DMS114 treated with DMSO at 0.1 percent for 48 hours (cell line): ENCODE data around the gene PKD1.
"Not testable (repeated sequence)": the region's sequence is repeated elsewhere in the genome, so short reads cannot be mapped to it uniquely, and the experiment has no call there.

Source experiments
- DNase-seq: peaks from one replicate; lab custom pipeline; 2025; ENCODE audit not compliant: unreplicated experiment; lab: John Stamatoyannopoulos, UW

Gene PKD1

DNA sequence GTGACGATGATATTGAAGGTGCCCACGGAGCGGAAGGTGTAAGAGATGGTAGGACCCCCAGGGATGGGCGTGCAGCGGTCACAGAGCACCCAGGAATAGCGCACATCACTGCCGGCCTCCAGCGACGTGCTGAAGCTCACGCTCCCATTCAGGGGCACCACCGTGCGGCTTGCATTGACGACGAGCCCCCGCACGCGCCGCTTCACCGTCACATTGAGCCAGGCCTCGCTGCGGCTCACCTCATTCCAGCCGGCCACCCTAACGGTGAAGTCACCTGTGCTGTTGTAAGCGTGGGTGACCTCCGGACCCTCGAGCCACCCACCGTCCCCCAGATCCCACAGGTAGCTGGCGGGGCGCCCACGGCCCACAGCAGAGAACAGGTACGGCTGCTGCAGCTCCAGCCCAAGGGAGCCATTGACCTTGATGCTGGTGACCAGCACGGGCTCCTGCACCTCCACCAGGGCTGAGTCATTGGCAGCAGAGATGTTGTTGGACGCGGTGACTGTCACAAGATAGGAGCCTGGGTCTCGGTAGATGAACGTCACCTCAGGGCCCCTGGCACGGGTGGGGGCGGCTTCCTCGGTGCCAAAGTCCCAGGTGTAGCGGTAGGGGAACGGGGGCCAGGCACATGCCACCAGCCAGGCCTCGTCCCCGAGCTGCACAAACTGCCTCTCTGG, 25.2 kb downstream of the PKD1 start:
- DNase-seq, result not testable (repeated sequence)

DNA sequence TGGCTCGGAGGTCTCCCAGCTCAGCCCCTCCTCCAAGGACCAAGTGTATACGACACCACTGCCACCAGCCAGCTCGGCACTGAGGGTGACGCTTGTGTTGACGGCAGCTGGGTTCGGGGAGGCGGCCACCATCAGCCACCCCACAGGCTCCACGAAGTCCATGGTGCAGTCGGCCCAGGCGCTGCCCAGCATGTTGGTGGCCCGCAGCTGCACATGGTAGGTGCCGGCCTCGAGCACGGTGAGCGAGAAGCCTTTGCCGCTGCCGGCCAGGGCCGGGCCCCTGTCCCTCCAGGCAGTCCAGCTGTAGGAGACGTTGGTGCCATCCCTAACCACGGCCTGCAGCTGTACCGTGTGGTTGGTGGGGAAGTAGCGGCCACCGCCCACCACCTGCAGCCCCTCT, 25.8 kb downstream of the PKD1 start:
- DNase-seq, result not testable (repeated sequence)

DNA sequence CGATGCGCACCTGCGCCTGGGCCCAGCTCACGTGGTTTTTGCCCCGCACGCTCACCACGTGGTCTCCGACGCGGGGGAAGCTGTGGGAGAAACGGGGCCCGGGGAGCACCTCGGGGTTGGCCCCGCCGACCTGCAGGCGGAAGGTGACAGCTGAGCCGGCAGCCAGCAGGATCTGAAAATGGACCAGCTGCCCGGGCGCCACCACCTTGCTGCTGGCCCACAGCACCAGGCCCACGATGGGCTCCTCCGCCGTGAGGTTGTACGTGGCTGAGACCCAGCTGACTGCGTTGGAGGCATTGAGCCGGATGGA, 26.5 kb downstream of the PKD1 start:
- not testable (repeated sequence) for DNase-seq

DNA sequence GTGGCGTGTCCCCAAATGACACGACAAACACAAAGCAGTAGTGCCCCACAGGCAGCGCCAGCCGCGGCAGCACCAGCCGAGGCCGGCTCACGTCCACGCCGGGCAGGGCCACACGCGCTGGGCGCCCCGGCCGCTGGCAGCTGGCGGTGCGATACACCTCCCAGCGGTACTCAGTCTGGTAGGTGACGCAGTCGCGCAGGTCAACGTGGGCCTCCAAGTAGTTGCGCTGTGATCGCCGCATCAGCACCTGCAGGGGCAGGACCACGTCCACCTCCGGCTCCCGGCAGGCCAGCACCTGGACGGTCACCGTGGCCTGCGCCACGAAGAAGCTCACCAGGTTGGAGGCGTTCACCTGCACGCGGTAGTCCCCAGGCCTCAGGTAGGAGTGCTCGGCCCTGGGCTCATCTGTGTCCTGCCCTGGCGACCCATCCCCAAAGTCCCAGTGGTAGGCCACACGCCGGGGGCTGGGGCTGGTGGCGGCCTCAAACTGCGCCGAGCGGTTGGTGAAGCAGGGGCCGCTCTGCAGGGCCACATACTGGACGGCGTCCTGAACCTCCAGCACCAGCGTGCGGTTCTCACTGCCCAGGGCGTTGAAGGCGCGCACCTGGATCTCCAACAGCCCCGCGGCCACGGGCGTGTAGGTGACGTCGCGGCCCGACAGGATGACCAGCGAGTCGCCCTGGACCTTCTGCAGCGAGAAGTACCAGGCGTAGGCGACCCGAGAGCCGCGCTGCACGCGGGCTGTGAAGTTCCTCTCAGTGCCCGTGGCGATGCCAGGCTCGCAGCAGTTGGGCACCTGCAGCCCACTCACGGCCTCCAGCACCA, 27.0 kb downstream of the PKD1 start:
- DNase-seq, result not testable (repeated sequence)

DNA sequence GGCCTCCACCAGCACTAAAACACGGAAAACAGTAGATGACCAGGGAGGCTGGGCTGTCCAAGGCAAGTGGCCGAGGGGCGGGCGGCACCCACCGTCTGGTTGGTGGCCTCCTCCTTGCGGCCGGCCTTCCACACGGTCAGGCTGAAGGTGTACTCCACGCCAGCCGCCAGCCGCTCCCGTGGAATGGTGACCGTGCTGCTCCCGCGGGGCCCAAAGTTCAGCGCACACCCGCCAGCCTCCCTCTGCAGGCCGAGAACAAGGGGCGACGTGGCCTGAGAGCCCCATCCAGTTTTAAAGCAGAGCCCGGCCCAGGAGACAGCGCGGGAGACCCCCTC, 27.9 kb downstream of the PKD1 start:
- DNase-seq, result not testable (repeated sequence)

DNA sequence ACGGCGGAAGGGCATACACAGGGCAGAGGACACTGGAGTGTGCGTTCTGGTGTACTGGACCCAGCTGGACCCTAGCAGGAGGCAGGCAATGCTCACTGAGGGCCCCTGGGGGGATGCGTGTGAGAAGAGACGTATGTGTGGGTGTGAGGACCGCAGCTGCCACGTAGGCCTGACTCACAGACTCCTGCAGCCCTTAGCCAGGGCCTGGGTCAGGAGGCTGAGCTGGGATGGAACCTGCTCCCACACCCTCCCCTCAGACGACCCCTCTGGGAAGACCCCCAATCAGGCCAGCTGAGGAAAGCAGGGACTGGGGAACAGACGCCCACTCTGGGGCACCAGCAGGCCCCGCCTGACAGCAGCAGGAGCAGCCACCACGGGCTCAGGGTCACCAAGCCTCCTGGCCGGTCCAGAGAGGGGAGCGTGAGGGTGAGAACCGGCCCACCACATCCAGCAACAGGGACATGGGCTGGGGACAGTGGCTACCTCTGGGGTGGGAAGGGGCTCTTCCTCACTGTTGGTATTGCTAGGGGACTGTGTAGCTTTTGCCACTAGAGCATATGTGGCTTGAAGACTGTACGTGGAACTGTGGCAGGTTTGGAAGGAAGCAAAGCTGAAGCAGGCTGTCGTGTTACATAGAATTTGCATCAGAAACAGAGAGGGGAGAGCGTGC, 28.4 kb downstream of the PKD1 start:
- not testable (repeated sequence) for DNase-seq

DNA sequence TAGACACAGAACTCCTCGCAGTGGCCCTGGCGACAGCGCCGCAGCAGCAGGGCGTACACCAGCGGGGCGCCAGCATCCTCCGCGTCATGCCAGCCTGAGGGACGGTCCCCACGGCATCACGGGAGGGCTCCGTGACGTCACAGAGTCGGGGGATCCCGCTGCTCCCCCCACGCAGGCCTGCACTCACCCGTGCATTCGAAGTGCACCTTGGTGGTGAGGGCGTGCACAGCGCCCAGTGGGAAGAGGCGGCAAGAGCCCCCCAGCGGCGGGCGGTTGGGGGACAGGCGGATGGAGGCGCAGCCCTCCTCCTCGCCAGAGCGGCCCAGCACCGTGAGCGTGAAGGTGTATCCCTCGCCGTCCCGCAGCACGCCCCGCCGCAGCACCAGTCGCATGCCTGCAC, 29.5 kb downstream of the PKD1 start:
- not testable (repeated sequence) for DNase-seq

DNA sequence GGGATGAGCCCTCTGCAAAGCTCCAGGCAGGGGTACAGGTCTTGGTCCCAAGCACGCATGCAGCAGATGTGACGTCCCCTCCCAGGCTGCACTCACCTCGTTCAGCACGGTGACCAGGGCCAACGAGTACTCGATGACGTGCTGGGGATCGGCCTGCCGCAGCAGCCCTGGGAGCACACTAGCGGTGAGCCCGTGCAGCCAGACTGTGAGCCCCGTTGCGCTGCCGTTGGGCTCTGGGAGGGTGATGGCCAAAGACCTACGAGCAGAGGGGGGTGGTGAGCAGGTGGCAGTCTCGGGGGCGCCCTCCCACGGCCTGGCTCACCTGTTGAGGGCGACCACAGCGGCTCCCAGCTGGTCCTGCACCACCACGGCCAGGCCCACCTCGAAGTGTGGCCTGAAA, 29.9 kb downstream of the PKD1 start:
- DNase-seq, result not testable (repeated sequence)

DNA sequence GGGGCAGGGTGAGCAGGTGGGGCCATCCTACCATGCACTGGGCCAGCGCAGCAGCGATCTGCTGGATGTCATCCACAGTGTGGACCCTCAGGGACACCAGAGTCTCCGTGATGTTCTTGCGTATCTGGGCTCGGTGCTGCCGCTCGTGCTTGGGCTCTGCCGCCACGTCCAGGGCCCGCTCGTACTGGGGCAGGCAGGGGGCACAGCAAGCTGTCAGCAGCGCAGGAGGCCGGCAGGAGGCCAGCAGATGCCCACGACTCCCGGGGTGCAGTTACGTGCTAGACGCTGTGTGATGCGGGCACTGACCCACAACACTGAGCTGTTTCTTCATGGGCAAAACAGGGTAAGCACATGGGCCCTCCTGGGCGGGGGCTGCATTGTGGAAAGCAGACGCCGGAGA, 30.4 kb downstream of the PKD1 start:
- not testable (repeated sequence) for DNase-seq

DNA sequence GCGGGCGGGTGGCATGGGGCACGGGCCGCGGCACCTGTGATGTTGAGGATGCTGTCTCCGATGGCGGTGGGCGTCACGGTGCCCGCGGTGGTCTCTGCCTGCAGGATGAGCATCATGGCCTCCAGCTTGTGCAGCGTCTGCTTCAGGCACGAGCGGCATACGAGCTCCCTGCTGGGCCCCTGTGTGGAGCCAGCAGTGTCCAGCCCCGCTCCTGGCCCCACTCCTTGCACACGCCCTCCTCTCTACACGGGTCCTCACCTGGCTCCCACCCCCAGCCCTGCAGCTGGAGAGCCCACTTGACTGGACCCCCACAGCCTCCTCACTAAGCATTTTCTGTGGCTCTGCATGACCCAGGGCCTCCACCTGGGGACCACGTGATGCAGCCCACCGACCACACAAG, 31.2 kb downstream of the PKD1 start:
- not testable (repeated sequence) for DNase-seq

DNA sequence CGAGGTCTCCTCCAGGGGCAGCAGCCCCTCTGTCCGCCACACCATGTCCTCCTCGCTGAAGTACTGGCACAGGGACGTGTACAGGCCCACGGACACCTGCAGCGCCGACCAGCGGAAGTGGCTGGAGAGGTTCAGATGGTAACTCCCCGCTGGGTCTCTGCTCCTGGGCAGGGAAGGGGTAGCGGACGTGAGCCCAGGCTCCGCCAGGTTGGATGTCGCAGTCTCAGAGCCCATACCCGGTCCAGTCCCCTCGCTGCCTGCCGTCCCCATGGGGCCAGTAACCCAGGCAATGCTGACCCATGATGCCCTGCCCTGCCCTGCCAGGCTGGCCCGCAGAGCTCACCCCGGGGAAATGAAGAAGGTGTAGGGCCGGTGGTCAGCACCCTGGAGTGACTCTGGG, 33.2 kb downstream of the PKD1 start:
- DNase-seq, result no peak

DNA sequence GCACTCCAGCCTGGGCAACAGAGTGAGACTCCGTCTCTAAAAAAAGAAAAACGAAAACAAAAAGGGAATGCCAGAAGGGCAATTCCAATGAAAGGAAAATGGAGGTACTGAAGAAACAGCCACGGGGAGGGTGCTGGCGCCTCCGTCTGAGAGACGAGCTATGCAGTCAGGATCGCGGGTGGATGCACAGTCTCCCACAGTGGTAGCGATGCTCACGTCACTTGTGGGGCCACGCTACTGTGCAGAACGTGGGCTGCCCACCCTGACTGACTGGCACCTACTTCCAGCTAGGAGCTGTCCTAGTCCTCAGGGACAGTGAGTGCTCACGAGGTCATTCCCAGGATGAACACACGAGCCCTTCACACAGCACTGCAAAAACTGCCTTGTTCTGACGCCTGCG, 34.1 kb downstream of the PKD1 start:
- DNase-seq, result not testable (repeated sequence)

DNA sequence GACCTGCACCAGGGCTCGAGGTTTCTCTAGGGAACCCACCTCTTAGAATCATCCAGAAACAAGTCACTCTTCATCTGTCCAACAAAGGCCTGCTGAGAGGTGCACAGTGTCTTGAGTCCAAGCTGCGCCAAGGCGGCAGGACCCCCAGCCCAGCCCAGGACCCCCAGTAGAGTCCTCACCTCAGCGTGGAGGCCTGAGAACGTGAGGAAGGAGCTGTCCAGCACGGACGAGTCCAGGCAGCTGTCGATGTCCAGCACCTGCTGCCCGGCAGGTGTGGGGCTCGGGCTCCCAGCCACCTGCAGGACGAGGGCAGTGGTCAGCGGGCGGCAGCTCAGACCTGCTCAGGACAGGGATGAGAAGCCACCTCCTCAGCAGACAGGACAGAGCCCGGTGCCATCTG, 38.0 kb downstream of the PKD1 start:
- DNase-seq, result not testable (repeated sequence)

DNA sequence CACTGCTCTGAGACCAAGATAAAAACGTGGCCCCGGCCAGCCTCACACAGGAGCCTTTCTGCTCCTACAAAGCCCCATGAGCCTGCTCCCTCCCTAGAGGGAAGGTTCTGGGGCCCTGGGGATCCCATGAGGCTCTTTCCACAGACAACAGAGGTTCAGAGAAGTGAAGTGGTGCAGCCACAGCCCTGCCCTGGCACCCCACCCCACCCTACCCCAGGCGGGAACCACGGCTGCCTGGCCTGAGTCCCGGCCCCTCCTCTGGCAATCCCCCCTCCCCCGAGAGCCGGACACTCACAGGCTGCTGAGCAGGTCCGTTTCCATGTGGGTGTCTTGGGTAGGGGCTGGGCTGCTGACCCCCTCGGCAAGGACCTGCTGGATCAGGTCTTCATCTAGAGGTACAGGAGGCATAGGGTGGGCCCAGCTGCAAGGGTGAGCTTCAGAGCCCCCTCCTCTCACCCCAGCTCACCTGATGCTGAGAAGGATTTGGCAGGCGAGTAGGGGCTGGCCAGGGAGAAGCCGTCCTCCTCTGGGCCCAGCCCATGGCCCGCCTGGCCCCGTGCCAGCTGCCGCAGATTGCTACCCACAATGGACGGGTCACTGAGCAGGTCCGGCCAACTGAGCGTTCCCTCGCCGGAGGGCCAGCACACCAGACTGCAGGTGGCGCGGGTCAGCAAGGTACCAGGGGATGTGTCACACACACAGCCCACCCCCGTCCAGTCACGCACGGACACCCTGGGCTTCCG, 38.7 kb downstream of the PKD1 start:
- no peak for DNase-seq

DNA sequence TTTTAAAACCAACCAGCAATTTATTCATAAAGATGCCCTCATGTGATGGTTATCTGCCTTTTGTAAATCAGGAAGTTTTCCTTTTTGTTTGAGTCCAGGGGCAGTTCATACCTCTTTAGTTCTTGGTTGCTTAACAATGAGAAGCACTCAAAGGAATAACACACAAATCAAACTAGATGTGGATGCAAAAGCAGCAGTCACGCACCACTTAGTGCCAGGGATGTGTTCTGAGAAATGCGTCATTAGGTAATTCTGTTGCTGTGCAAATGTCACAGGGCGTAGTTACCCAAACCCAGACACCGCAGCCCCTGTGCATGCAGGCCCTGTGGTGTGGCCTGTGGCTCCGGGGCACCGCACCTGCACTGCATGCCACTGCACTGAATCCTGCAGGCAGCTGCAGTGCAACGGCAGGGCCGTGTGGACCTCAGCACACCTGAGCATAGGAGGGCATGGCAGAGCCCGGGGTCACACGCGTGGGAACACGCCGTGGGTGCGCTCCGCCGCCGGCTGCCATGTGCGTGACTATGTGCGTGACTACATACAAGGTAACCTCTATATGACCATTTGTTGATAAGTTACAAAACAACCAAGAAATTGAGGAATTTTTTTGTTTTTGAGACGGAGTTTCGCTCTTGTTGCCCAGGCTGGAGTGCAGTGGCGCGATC, 39.6 kb downstream of the PKD1 start:
- DNase-seq, result no peak

DNA sequence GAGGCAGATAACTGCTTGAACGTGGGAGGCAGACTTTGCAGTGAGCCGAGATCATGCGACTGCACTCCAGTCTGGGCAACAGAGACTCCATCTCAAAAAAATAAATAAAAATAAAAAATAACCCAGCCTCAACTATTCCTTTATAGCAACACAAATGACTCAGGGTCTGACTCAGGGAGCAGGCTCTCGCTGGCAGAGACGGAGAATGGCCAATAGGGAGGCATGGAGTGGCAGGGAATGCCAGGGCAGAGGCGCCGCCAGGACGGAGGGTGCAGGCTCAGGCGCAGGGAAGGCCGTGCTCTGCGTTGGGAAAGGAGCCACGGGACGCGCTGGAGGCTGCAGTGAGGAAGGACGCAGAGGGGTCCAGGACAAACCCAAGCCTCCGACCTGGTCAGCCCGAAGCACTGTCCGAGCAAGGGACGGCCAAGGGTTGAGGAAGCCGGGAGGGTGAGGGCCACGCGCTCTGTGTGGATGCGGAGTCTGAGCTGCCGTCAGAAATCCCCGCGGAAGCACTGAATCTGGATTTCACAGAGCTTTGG, 40.3 kb downstream of the PKD1 start:
- no peak for DNase-seq

DNA sequence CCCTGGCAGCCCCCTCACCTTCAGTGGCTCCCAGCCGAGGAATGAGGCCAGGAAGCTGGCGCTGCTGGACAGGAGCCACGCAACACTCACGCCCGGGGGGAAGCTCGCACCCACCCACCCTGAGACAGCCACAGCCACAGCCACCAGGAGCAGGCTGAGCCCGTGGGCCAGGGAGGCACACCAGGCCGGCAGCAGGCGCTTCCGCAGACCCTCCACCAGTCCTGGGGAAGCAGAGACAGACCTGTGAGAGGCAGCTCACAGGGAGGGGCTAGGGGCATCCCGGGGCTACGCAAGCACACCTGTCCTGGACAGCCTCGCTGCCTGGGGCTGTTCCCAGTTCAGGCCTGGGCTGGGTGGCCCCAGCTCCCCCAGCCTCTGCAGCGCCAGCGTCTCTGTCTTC, 41.9 kb downstream of the PKD1 start:
- no peak for DNase-seq

DNA sequence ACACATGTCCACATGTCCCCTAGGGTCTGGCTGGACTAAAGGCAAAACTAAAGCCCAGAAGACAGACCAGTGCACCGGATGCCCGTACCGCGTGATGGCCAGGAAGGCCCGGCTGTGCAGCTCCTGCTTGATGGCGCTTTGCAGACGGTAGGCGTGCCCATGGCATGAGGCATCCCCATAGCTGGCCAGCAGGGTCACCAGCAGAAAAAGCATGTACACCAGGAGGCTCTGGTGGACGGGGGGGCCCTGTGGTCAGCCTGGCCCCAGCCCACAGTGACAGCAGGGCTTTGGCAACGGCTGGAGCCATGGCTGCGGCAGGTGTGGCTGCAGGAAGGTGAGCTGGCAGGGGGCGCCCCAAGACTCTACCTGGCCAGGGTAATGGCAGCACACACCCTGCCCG, 42.8 kb downstream of the PKD1 start:
- DNase-seq, result no peak

DNA sequence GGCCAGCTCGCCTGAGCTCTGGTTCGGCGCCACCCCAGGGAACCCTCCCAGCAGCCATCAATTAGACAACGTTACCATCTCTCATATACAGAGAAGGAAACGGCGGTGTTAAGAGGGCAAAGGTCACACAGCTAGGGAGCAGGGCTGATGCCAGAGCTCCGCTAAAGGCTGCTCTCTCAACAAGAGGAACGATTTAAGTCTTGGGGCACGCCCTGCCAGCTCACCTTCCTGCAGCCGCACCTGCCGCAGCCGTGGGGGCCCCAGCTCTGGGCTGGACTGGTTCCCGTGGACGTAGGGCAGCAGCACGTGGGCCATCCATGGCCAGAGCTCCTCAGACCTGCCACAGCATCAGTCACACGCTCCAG, 43.5 kb downstream of the PKD1 start:
- DNase-seq, result no peak

DNA sequence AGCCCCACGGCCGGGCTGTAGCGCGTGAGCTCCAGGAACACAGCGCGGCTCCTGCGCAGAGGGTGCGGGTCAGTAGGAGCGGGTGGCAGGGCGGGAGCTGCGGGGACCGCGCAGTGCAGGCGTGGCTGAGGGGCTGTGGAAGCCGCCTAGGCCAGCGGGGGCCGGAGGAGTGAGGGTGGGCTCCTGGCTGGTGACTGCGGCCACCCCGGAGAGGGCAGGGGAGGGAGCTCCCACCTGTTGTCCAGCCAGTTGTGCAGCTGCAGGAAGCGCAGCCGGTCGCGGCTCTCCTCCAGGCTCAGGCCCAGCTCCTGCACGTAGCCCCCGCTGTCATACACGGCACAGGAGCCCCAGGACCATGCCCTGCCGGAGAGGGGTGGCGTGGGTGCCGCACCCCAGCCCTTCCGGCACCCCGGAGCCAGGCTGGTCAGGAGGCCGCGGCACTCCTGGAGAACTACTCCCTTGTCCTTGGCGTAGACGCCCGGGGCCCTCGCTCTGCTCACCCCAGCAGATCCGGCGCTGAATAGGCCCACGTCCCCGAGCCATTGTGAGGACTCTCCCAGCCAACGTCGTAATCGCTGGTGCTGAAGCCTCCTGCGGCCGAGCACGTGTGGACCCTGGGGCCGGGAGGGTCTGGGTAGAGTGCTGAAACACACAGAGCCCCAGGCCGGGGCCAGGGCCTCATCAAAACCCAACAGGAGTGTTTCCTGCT, 44.0 kb downstream of the PKD1 start:
- no peak for DNase-seq
